ENCODE measurements around the gene CAMTA1. TPM values are rescaled to one million over a fixed set of nuclear protein-coding genes. Genes with fewer than 3 reads are reported as not detected.

The CAMTA1 gene
- polyA plus RNA-seq, 1 experiment: 64.9 TPM

DNA sequence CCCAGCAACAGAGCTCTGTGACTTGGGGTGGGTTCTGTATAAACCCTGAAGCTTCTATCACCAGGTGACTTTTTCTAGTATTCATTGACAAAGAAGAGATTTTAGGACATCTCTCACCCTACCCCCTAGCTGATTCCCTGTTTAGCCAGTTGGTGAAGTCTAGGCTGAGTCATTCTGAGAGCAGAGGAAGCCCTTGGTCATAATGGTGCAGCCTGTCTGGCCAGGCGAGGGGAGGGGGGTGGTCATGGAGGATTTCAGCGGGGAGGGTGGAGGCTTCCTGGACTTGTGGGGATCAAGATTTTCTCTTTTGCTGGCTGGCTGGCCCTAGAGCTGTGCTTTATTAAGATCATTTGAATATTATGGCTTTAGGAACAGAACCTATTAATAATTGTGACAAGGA lies 262.6 kb downstream of the CAMTA1 start:
- Histone ChIP-seq H3K27me3 (ENCODE audit: control insufficient read depth, insufficient read depth, low read length) (peaks cover 15% of the 10 kb centered on the region), H3K4me3 (ENCODE audit: low read depth, low read length) (no peak overlapping the region), H3K9me3 (ENCODE audit: control insufficient read depth, insufficient read depth, low read length) (no peaks in the 10 kb centered on the region; the same call in none of the 2 replicates), H3K27ac (ENCODE audit: low read depth, low read length) (no peak overlapping the region)
- ChIA-PET POLR2A (no interaction called here), CTCF (interaction anchor here (0.6 to 2.4 kb wide), 3 partner anchors 23 to 605 kb away, joined by 3 to 9 read pairs (median 4); no protein-coding TSS in a partner anchor)
- TF ChIP-seq, protein P1, sequence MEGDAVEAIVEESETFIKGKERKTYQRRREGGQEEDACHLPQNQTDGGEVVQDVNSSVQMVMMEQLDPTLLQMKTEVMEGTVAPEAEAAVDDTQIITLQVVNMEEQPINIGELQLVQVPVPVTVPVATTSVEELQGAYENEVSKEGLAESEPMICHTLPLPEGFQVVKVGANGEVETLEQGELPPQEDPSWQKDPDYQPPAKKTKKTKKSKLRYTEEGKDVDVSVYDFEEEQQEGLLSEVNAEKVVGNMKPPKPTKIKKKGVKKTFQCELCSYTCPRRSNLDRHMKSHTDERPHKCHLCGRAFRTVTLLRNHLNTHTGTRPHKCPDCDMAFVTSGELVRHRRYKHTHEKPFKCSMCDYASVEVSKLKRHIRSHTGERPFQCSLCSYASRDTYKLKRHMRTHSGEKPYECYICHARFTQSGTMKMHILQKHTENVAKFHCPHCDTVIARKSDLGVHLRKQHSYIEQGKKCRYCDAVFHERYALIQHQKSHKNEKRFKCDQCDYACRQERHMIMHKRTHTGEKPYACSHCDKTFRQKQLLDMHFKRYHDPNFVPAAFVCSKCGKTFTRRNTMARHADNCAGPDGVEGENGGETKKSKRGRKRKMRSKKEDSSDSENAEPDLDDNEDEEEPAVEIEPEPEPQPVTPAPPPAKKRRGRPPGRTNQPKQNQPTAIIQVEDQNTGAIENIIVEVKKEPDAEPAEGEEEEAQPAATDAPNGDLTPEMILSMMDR (IDR thresholded peaks at IDR 0.05; ENCODE audit: low read depth, low read length): no peak
- no peak for DNase-seq (ENCODE audit: low read depth, low spot score)

DNA sequence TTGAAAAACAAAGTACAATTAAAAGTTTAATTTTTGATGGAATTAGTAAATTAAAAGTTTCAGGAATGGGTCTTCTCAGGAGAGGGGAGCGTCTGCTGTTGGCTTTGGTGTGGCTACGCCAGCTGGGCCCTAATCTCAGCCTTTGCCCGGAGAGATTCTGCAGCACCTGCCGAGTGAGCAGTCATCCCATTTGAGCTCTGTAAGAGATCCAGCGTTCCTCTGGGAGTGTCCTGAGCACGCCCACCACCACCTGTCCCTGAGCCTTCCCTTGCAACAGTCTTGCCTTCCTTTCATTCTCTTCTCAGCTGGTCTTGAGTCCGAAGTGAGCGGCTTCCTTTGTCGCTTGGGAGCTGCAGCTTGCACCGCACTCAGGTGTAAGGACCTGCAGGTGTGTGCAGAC lies 263.1 kb downstream of the CAMTA1 start:
- no peak overlapping the region for H3K4me3 ChIP-seq (ENCODE audit: low read depth, low read length)
- H3K27ac ChIP-seq (ENCODE audit: low read depth, low read length): no peak overlapping the region
- no peak for DNase-seq (ENCODE audit: low read depth, low spot score)
- ChIA-PET CTCF (interaction anchor here (0.5 to 2.4 kb wide), 3 partner anchors 22 to 346 kb away, joined by 3 to 9 read pairs (median 7); no protein-coding TSS in a partner anchor), POLR2A (no interaction called here)
- TF ChIP-seq, protein P1 (IDR thresholded peaks at IDR 0.05; ENCODE audit: low read depth, low read length): no peak
- H3K9me3 ChIP-seq (ENCODE audit: control insufficient read depth, insufficient read depth, low read length): no peaks in the 10 kb centered on the region; the same call in none of the 2 replicates
- H3K27me3 ChIP-seq (ENCODE audit: control insufficient read depth, insufficient read depth, low read length): peaks cover 16% of the 10 kb centered on the region

DNA sequence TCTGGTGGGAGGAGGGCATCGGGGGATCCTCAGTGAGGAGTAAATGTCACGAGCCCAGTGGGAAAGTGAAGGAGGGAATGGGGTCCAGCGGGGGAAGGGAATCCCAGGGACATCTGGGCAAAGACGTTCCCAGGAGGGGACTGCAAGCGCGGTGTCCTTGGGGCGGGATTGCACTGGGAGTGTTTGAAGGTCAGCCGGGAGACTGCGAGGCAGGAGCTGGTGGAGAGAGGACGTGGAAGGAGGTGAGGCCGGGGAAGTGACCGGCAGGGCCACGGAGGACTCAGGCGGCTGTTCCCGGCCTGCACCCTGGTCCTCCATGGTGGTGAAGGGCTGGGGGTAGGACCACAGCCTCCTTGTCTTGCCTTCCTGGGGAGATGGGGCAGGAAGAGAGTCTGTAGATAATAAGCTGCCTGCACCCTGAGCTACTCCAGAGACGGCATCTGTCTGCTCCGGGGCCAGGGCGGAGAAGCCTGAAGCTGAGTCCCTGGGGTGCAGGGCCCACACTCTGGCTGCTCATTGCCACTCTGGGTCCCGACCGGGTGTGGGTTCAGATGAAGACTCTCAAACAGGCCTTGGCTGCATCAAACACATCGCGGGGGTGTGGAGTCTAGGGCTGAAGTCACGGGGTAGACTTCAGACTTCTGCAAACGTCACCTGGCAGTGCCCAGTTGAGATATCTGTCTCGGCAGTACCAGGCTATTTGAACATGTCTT lies 264.8 kb downstream of the CAMTA1 start:
- Histone ChIP-seq H3K4me3 (ENCODE audit: low read depth, low read length) (no peak overlapping the region), H3K9me3 (ENCODE audit: control insufficient read depth, insufficient read depth, low read length) (peaks cover 3% of the 10 kb centered on the region), H3K27me3 (ENCODE audit: control insufficient read depth, insufficient read depth, low read length) (peaks cover 14% of the 10 kb centered on the region), H3K27ac (ENCODE audit: low read depth, low read length) (no peak overlapping the region)
- TF ChIP-seq, protein P1 (IDR thresholded peaks at IDR 0.05; ENCODE audit: low read depth, low read length): no peak
- ChIA-PET POLR2A (no interaction called here), CTCF (no interaction called here)
- no peak for DNase-seq (ENCODE audit: low read depth, low spot score)

DNA sequence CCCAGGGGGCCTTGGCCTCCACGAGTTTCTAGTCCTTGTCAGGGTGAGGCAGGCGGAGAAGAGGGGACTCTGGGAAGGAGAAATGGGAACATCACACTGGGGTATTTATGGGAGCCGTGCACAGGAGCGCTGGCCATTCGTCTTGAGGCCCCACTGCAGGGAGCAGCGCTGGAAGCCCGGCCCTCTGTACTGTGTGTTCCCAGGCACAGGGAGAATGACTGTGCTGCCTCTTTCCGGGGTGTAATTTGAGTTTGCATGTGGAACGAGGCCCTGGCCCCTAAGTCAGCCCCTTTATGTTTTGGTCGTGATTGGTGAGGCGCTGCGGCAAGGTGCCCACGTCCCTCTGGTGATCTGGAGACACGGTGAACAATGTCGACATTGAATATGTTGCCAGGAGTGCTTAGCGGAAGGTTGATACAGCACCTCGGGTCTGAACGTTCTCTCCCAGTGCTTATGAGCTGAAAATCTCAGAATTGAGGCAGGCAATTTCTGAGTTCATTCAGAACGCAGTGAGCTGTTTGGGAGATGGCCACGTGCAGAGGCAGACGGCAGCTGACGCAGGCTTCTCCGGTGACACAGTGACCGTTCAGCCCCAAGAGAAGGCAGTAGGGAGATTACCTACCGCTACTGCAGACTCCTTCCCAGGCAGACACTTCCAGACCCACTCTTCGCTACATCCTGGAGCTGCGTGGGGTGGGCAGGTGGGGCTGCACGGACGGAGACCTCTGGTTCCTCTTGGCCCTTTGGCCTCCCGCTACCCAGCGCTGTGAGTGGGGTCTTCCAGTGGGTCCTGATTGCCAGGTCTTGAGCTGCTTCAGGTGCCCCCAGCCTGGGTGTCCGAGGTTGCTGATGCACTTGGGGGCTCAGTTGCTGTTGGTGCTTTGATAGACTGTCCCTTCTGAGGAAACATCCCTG lies 265.8 kb downstream of the CAMTA1 start:
- no peak for DNase-seq (ENCODE audit: low read depth, low spot score)
- Histone ChIP-seq H3K27ac (ENCODE audit: low read depth, low read length) (no peak overlapping the region), H3K4me3 (ENCODE audit: low read depth, low read length) (no peak overlapping the region), H3K9me3 (ENCODE audit: control insufficient read depth, insufficient read depth, low read length) (peaks cover 3% of the 10 kb centered on the region), H3K27me3 (ENCODE audit: control insufficient read depth, insufficient read depth, low read length) (peaks cover 14% of the 10 kb centered on the region)
- TF ChIP-seq, protein P1 (IDR thresholded peaks at IDR 0.05; ENCODE audit: low read depth, low read length): no peak
- CTCF ChIA-PET: no interaction called here
- POLR2A ChIA-PET: no interaction called here

DNA sequence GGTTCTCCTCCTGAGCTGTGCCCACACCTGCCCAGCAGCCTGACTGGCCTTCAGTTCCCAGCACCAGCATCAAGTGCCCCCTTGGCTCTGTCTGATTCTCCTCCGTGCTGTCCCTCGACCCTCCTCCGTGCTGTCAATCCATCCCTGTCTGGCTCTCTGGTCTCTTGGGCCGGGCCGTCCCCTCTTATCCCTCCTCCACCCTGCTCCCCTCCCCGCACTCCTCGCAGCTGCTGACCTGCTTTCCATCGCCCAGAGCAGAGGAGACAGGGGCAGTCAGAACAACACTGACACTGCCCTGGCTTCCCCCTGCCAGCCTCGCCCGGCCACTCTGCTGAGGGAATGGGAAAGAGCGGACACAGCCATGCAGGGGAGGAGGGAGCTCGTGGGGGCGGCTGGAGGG lies 267.4 kb downstream of the CAMTA1 start:
- POLR2A ChIA-PET: no interaction called here
- H3K9me3 ChIP-seq (ENCODE audit: control insufficient read depth, insufficient read depth, low read length): peaks cover 3% of the 10 kb centered on the region; the same call in 1 of the 2 replicates
- CTCF ChIA-PET: no interaction called here
- H3K4me3 ChIP-seq (ENCODE audit: low read depth, low read length): no peak overlapping the region
- no peak for DNase-seq (ENCODE audit: low read depth, low spot score)
- H3K27ac ChIP-seq (ENCODE audit: low read depth, low read length): no peak overlapping the region
- H3K27me3 ChIP-seq (ENCODE audit: control insufficient read depth, insufficient read depth, low read length): peaks cover 12% of the 10 kb centered on the region
- TF ChIP-seq, protein P1 (IDR thresholded peaks at IDR 0.05; ENCODE audit: low read depth, low read length): no peak
